Lower leg skin (tissue), 4 donors: Measurements from ENCODE around the gene ZNF385B. TPM values are rescaled to one million over a fixed set of nuclear protein-coding genes. Genes with fewer than 3 reads are reported as not detected.

Experiments
- DNase-seq, 2 donors: peaks; one replicate each; pipeline ENCODE4 v3.0.0-alpha.2; 2019; ENCODE audit warnings: low spot score in 2 of 2
- H3K4me3 ChIP-seq: fragments of 200-600 bp; sonication (generic); 2 replicates; pipeline ENCODE4 v1.5.1; 2017; ENCODE audit warnings: mild to moderate bottlenecking, low read depth; ENCODE audit not compliant: poor library complexity, severe bottlenecking
- CTCF ChIP-seq, 3 donors: fragments of 450-650 bp; IDR thresholded peaks; one replicate each; pipeline ENCODE4 v1.5.1; 2016; ENCODE audit warnings: antibody characterized with exemption in 3 of 3, mild to moderate bottlenecking in 3 of 3, moderate library complexity in 2 of 3
- POLR2A ChIP-seq, 2 donors: fragments of 450-650 bp; IDR thresholded peaks; one replicate each; pipeline ENCODE4 v1.6.1; 2016 to 2017; ENCODE audit warnings: antibody characterized with exemption in 2 of 2, mild to moderate bottlenecking in 1 of 2, moderate library complexity in 1 of 2
- WGBS, 2 donors: methylation state at CpG; one replicate each; pipeline ENCODE4 v1.1.5; 2018; 5-methylcytosine and 5-hydroxymethylcytosine counted together
- intact Hi-C: fragments of 100-400 bp; cut with DNase I; formaldehyde crosslinking; loops from one replicate; pipeline ENCODE4 v1.15.0; 2023; ENCODE audit warnings: low total_unique reads
- total RNA-seq, 4 donors: library from RNA; depleted of rRNA; stranded (reverse); fragments of >200 nt; gene quantifications; one replicate each; pipeline ENCODE4 v1.1.0, GENCODE V29; 2016

Gene ZNF385B
- total RNA-seq, 4 donors from 2014 or later, result 0.97 to 1.4 TPM; not detected in 2

GRCh38 chr2:179446476-179447141 lies 414.8 kb downstream of the ZNF385B start:
- intact Hi-C loops, result no loop called here
- DNase-seq, result no peak
- WGBS, 2 donors, result 49 to 62% methylated on average over 1 of the region's 1 CpG
- H3K4me3 ChIP-seq, result no peak overlapping the region
- no peak for TF ChIP-seq CTCF (IDR thresholded peaks at IDR 0.05)
- TF ChIP-seq POLR2A (IDR thresholded peaks at IDR 0.05), result no peak

GRCh38 chr2:179444056-179444455 lies 417.4 kb downstream of the ZNF385B start:
- no peak overlapping the region for H3K4me3 ChIP-seq
- peak in 1 of 2 donors; percentile 56 for DNase-seq
- TF ChIP-seq POLR2A (IDR thresholded peaks at IDR 0.05), result no peak
- TF ChIP-seq CTCF (IDR thresholded peaks at IDR 0.05), result no peak
- 51 to 60% methylated on average over 3 of the region's 3 CpGs for WGBS, 2 donors
- intact Hi-C loops, result no loop called here

GRCh38 chr2:179443180-179443579 lies 418.2 kb downstream of the ZNF385B start:
- H3K4me3 ChIP-seq, result no peak overlapping the region
- WGBS, 2 donors, result 41 to 49% methylated on average over 12 of the region's 12 CpGs
- DNase-seq, result no peak
- intact Hi-C loops, result no loop called here
- no peak for TF ChIP-seq POLR2A (IDR thresholded peaks at IDR 0.05)
- TF ChIP-seq CTCF (IDR thresholded peaks at IDR 0.05), result no peak

- TF ChIP-seq CTCF (IDR thresholded peaks at IDR 0.05) (no peak), POLR2A (IDR thresholded peaks at IDR 0.05) (no peak)
- DNase-seq, result no peak
- intact Hi-C loops, result no loop called here
- WGBS, 2 donors, result 52 to 74% methylated on average over 1 of the region's 1 CpG
- H3K4me3 ChIP-seq, result no peak overlapping the region
Measured at GRCh38 chr2:179442206-179442605, 419.2 kb downstream of the ZNF385B start.

GRCh38 chr2:179441551-179441950 lies 419.9 kb downstream of the ZNF385B start:
- 36 to 37% methylated on average over 2 of the region's 2 CpGs for WGBS, 2 donors
- TF ChIP-seq CTCF (IDR thresholded peaks at IDR 0.05) (no peak), POLR2A (IDR thresholded peaks at IDR 0.05) (no peak)
- intact Hi-C loops, result no loop called here
- DNase-seq, result no peak
- no peak overlapping the region for H3K4me3 ChIP-seq
